SK-N-SH (cell line): ENCODE results near the gene MRPS27. TPM values are rescaled to one million over a fixed set of nuclear protein-coding genes. Genes with fewer than 3 reads are reported as not detected.

Source experiments
- CHD2 ChIP-seq: fragments of 150-350 bp; IDR thresholded peaks from 2 replicates; pipeline ENCODE4 v1.6.1; 2018; ENCODE audit warnings: low read length; ENCODE audit not compliant: partially characterized antibody
- ELF1 ChIP-seq: IDR thresholded peaks from 2 replicates; pipeline ENCODE4 v1.4.0; 2012
- EP300 ChIP-seq, 2 experiments: IDR thresholded peaks; 2 replicates each; pipeline versions ENCODE4 v1.4.0 to v1.6.1; 2012; ENCODE audit warnings: borderline replicate concordance in 1 of 2, low read depth in 1 of 2, low read length in 1 of 2
- FOSL2 ChIP-seq: IDR thresholded peaks from 2 replicates; pipeline ENCODE4 v1.4.0; 2012; ENCODE audit warnings: low read depth, mild to moderate bottlenecking, moderate library complexity, borderline replicate concordance
- FOXM1 ChIP-seq: IDR thresholded peaks from 2 replicates; pipeline ENCODE4 v1.4.0; 2012; ENCODE audit warnings: low read depth, mild to moderate bottlenecking
- GABPA ChIP-seq: IDR thresholded peaks from 2 replicates; pipeline ENCODE4 v1.4.0; 2012; ENCODE audit warnings: low read depth, mild to moderate bottlenecking
- JUND ChIP-seq: IDR thresholded peaks from 2 replicates; pipeline ENCODE4 v1.4.0; 2012
- MXI1 ChIP-seq: IDR thresholded peaks from 2 replicates; pipeline ENCODE4 v1.6.1; 2012; ENCODE audit warnings: mild to moderate bottlenecking, low read depth, low read length, improper control_type of control experiment
- NFIC ChIP-seq: IDR thresholded peaks from 2 replicates; pipeline ENCODE4 v1.4.0; 2012; ENCODE audit warnings: borderline replicate concordance
- NRF1 ChIP-seq: IDR thresholded peaks from 2 replicates; pipeline ENCODE4 v1.6.1; 2012; ENCODE audit warnings: low read depth, mild to moderate bottlenecking, low read length
- POLR2AphosphoS5 ChIP-seq: IDR thresholded peaks from 2 replicates; pipeline ENCODE4 v1.6.1; 2012; ENCODE audit warnings: low read depth, low read length
- RAD21 ChIP-seq: IDR thresholded peaks from 2 replicates; pipeline ENCODE4 v1.6.1; 2012; ENCODE audit warnings: mild to moderate bottlenecking, low read length
- RCOR1 ChIP-seq: fragments of 150-350 bp; IDR thresholded peaks from 2 replicates; pipeline ENCODE4 v1.6.1; 2017; ENCODE audit warnings: antibody characterized with exemption, low read length
- RFX5 ChIP-seq: IDR thresholded peaks from 2 replicates; pipeline ENCODE4 v1.6.1; 2012; ENCODE audit warnings: mild to moderate bottlenecking, improper control_type of control experiment, low read length
- SMC3 ChIP-seq: IDR thresholded peaks from 2 replicates; pipeline ENCODE4 v1.6.1; 2012; ENCODE audit warnings: low read depth, low read length, improper control_type of control experiment
- TEAD4 ChIP-seq: IDR thresholded peaks from 2 replicates; pipeline ENCODE4 v1.4.0; 2012; ENCODE audit warnings: mild to moderate bottlenecking, borderline replicate concordance; ENCODE audit not compliant: insufficient read depth
- YY1 ChIP-seq: IDR thresholded peaks from 2 replicates; pipeline ENCODE4 v1.4.0; 2012; ENCODE audit warnings: low read depth, mild to moderate bottlenecking
- polyA plus RNA-seq, 3 experiments: library from polyadenylated mRNA; depleted of rRNA; stranded (reverse); fragments of >200 nt; gene quantifications; 2 replicates each; pipeline ENCODE4 v1.2.3, GENCODE V29; 2012
- TF ChIP-seq, protein P1 (sequence below): IDR thresholded peaks from 2 replicates; pipeline ENCODE4 v1.4.0; 2012; ENCODE audit warnings: low read depth, borderline replicate concordance
- TF ChIP-seq, protein P2 (sequence below): IDR thresholded peaks from 2 replicates; pipeline ENCODE4 v1.6.1; 2012; ENCODE audit warnings: mild to moderate bottlenecking, low read depth, low read length, moderate library complexity
- TF ChIP-seq, protein P3 (sequence below): fragments of 150-350 bp; IDR thresholded peaks from 2 replicates; pipeline ENCODE4 v1.6.1; 2017; ENCODE audit warnings: antibody characterized with exemption, low read length, low read depth, borderline replicate concordance
- TF ChIP-seq, protein P4 (sequence below): IDR thresholded peaks from 2 replicates; pipeline ENCODE4 v1.4.0; 2012; ENCODE audit warnings: low read depth, borderline replicate concordance
- TF ChIP-seq, protein P5 (sequence below): IDR thresholded peaks from 2 replicates; pipeline ENCODE4 v1.4.0; 2012; ENCODE audit warnings: low read depth

MRPS27 gene
- polyA plus RNA-seq, 1 of the 3 experiments (the other 2 are of a cell fraction), result 37.5 TPM

DNA sequence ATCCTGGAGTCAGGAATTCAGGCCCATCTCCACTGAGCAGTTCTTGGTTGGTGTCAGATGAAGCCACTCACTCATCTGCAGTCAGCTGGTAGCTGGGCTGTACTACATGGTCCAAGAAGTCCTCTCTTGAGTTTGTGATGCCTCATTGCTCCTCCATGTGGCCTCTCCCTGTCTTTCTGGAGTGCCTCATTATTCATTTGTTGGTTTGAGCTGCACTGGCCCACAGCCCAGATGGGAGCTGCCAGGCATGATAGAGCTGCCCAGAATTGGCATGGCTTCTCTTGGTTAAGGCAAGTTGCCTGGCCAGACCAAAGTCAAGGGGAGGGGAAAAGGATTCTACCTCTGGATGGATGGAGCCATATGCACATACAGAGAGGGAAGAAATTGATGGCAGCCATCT, 8.1 kb upstream of the MRPS27 start (continued):
- TF ChIP-seq ELF1, result no peak
- TF ChIP-seq, protein P1, sequence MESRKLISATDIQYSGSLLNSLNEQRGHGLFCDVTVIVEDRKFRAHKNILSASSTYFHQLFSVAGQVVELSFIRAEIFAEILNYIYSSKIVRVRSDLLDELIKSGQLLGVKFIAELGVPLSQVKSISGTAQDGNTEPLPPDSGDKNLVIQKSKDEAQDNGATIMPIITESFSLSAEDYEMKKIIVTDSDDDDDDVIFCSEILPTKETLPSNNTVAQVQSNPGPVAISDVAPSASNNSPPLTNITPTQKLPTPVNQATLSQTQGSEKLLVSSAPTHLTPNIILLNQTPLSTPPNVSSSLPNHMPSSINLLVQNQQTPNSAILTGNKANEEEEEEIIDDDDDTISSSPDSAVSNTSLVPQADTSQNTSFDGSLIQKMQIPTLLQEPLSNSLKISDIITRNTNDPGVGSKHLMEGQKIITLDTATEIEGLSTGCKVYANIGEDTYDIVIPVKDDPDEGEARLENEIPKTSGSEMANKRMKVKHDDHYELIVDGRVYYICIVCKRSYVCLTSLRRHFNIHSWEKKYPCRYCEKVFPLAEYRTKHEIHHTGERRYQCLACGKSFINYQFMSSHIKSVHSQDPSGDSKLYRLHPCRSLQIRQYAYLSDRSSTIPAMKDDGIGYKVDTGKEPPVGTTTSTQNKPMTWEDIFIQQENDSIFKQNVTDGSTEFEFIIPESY, result no peak
- TF ChIP-seq, protein P2, sequence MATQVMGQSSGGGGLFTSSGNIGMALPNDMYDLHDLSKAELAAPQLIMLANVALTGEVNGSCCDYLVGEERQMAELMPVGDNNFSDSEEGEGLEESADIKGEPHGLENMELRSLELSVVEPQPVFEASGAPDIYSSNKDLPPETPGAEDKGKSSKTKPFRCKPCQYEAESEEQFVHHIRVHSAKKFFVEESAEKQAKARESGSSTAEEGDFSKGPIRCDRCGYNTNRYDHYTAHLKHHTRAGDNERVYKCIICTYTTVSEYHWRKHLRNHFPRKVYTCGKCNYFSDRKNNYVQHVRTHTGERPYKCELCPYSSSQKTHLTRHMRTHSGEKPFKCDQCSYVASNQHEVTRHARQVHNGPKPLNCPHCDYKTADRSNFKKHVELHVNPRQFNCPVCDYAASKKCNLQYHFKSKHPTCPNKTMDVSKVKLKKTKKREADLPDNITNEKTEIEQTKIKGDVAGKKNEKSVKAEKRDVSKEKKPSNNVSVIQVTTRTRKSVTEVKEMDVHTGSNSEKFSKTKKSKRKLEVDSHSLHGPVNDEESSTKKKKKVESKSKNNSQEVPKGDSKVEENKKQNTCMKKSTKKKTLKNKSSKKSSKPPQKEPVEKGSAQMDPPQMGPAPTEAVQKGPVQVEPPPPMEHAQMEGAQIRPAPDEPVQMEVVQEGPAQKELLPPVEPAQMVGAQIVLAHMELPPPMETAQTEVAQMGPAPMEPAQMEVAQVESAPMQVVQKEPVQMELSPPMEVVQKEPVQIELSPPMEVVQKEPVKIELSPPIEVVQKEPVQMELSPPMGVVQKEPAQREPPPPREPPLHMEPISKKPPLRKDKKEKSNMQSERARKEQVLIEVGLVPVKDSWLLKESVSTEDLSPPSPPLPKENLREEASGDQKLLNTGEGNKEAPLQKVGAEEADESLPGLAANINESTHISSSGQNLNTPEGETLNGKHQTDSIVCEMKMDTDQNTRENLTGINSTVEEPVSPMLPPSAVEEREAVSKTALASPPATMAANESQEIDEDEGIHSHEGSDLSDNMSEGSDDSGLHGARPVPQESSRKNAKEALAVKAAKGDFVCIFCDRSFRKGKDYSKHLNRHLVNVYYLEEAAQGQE, result no peak
- TF ChIP-seq, protein P3, sequence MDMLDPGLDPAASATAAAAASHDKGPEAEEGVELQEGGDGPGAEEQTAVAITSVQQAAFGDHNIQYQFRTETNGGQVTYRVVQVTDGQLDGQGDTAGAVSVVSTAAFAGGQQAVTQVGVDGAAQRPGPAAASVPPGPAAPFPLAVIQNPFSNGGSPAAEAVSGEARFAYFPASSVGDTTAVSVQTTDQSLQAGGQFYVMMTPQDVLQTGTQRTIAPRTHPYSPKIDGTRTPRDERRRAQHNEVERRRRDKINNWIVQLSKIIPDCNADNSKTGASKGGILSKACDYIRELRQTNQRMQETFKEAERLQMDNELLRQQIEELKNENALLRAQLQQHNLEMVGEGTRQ, result no peak
- TF ChIP-seq NRF1, result no peak
- no peak for TF ChIP-seq POLR2AphosphoS5
- peak in 1 of 2 experiments; percentile 51; a peak in 1 of 4 replicates for TF ChIP-seq EP300 (IDR thresholded peaks at IDR 0.05; ENCODE audit: borderline replicate concordance in 1 of 2, low read depth in 1 of 2, low read length in 1 of 2)
- TF ChIP-seq MXI1, result no peak
- TF ChIP-seq RFX5, result no peak
- TF ChIP-seq JUND, result no peak; the same call in 1 of the 2 replicates
- TF ChIP-seq, protein P4, sequence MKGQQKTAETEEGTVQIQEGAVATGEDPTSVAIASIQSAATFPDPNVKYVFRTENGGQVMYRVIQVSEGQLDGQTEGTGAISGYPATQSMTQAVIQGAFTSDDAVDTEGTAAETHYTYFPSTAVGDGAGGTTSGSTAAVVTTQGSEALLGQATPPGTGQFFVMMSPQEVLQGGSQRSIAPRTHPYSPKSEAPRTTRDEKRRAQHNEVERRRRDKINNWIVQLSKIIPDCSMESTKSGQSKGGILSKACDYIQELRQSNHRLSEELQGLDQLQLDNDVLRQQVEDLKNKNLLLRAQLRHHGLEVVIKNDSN, result no peak
- no peak for TF ChIP-seq GABPA
- TF ChIP-seq, protein P5, sequence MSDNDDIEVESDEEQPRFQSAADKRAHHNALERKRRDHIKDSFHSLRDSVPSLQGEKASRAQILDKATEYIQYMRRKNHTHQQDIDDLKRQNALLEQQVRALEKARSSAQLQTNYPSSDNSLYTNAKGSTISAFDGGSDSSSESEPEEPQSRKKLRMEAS, result peak; percentile 71; the same call in 1 of the 2 replicates
- TF ChIP-seq RCOR1, result no peak
- no peak for TF ChIP-seq SMC3
- TF ChIP-seq CHD2, result no peak
- no peak for TF ChIP-seq TEAD4
- peak; percentile 91 for TF ChIP-seq NFIC
- TF ChIP-seq YY1, result peak; percentile 75; the same call in 1 of the 2 replicates
- TF ChIP-seq FOXM1, result no peak
- TF ChIP-seq FOSL2, result no peak; the same call in 1 of the 2 replicates
- TF ChIP-seq RAD21, result no peak
